Pancreas (tissue), 10 donors: ENCODE results near the gene SH3TC1. TPM values are rescaled to one million over a fixed set of nuclear protein-coding genes. Genes with fewer than 3 reads are reported as not detected.

Source experiments
- ATAC-seq, 4 donors: fragments of 200-7000 bp; cut with Tn5 transposase; one replicate each; pipeline versions ENCODE4 v1.8.0 to v1.9.1; 2020; ENCODE audit warnings: mild to moderate bottlenecking in 4 of 4, moderate library complexity in 4 of 4
- DNase-seq, 6 donors: peaks; one replicate each; pipeline ENCODE4 v3.0.0-alpha.2; 2020
- FAIRE-seq: peaks from 2 replicates; lab custom pipeline; 2012; peaks lifted over from hg19 to GRCh38; lab: Jason Lieb, UNC
- H3K27ac ChIP-seq, 4 donors: fragments of 200-600 bp; sonication (generic); 1 replicate in 3 of 4; 2 replicates in 1 of 4; pipeline versions ENCODE4 v1.5.0 to v1.8.0; 2020
- H3K27me3 ChIP-seq, 4 donors: fragments of 200-600 bp; one replicate each; pipeline ENCODE4 v1.8.0; 2021
- H3K36me3 ChIP-seq, 3 donors: fragments of 200-600 bp; sonication (generic) in 1 of 3; one replicate each; pipeline versions ENCODE4 v1.5.0 to v1.8.0; 2020 to 2021
- H3K4me1 ChIP-seq, 3 donors: fragments of 200-600 bp; one replicate each; pipeline ENCODE4 v1.8.0; 2021
- H3K4me3 ChIP-seq, 4 donors: fragments of 200-600 bp; sonication (generic) in 2 of 4; one replicate each; pipeline versions ENCODE4 v1.5.0 to v1.8.0; 2020 to 2021
- H3K9me3 ChIP-seq, 4 donors: fragments of 200-600 bp; one replicate each; pipeline ENCODE4 v1.8.0; 2021
- WGBS, 2 donors: extraction: QIAGEN DNeasy Blood & Tissue Kit; methylation state at CpG; one replicate each; pipeline ENCODE4 v1.1.7; 2013; 5-methylcytosine and 5-hydroxymethylcytosine counted together
- intact Hi-C, 3 donors: fragments of 100-400 bp; cut with DNase I; formaldehyde crosslinking; loops; one replicate each; pipeline versions ENCODE4 v1.11.1 to v1.14.2; 2022
- polyA plus RNA-seq, 2 donors: library from polyadenylated mRNA; stranded (reverse); fragments of 200-250 nt; gene quantifications; one replicate each; pipeline ENCODE4 v1.2.3, GENCODE V29; 2013
- total RNA-seq, 6 donors: library from RNA; stranded (reverse); fragmentation: NEBNext Ultra II Directional in 4 of 6; extraction: Animal tissue kit (Norgen Biotek cat#: 25700) in 4 of 6; gene quantifications; one replicate each; pipeline versions ENCODE4 v1.2.1 to v1.2.4, GENCODE V29; 2021 to 2023
- TF ChIP-seq, protein P1 (sequence below), 4 donors: fragments of 200-600 bp; sonication (generic) in 3 of 4; IDR thresholded peaks; one replicate each; pipeline versions ENCODE4 v1.5.0 to v1.8.0; 2021; ENCODE audit warnings: antibody characterized with exemption in 4 of 4
- donor health status: healthy with polysubstance abuse.
- donor health status: DM: no; HTN: no; CAD: no; lungs with moderate emphysema.
- donor health status: DM: no; HTN: no; CAD: no.
- donor health status: control.
- donor health status: control.
- donor health status: Bipolar disorder and iron deficiency.
- donor health status: DM: yes; HTN: yes; CAD: no.
- donor health status: DM: no; HTN: no; CAD: no.
- donor health status: DM: no; HTN: no; CAD: no.
- donor health status: DM: yes; HTN: yes; CAD: no.

The SH3TC1 gene
- total and polyA plus RNA-seq, 8 donors, result 12.5 to 28.0 (median 19.6) TPM

DNA sequence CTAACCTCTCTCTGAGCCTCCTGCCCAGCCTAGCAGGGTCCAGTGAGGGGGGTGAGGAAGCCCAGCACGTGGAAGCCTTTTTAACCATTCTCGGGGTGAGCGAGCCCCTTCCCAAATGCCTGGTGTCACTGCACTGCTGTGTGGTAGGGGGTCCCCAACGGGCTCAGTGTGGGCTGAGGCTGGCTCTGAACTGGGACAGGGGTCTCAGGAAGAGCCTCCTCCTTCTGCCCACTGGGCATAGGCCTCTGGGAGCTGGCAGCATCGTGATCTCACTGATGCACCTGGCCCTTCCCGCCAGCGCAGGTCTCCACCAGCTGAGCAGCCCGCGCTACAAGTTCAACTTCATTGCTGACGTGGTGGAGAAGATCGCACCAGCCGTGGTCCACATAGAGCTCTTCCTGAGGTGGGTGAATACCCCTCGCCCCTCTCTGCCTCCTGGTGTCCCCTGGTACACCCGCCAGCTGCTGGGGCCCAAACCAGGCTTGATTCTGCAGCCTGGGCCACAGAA is 83.1 kb downstream of the SH3TC1 start:
- Histone ChIP-seq H3K4me1 (no peaks in the 10 kb centered on the region), H3K4me3 (no peak overlapping the region), H3K9me3 (no peaks in the 10 kb centered on the region), H3K27ac (no peak overlapping the region), H3K27me3 (no peaks in the 10 kb centered on the region), H3K36me3 (no peaks in the 10 kb centered on the region)
- 78 to 84% methylated on average over 14 of the region's 14 CpGs for WGBS, 2 donors
- DNase-seq (peak in 2 of 6 donors; percentile 10 to 35), FAIRE-seq (no peak), ATAC-seq (no peak)
- TF ChIP-seq, protein P1, sequence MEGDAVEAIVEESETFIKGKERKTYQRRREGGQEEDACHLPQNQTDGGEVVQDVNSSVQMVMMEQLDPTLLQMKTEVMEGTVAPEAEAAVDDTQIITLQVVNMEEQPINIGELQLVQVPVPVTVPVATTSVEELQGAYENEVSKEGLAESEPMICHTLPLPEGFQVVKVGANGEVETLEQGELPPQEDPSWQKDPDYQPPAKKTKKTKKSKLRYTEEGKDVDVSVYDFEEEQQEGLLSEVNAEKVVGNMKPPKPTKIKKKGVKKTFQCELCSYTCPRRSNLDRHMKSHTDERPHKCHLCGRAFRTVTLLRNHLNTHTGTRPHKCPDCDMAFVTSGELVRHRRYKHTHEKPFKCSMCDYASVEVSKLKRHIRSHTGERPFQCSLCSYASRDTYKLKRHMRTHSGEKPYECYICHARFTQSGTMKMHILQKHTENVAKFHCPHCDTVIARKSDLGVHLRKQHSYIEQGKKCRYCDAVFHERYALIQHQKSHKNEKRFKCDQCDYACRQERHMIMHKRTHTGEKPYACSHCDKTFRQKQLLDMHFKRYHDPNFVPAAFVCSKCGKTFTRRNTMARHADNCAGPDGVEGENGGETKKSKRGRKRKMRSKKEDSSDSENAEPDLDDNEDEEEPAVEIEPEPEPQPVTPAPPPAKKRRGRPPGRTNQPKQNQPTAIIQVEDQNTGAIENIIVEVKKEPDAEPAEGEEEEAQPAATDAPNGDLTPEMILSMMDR (IDR thresholded peaks at IDR 0.05), result no peak
- intact Hi-C loops, result no loop called here

DNA sequence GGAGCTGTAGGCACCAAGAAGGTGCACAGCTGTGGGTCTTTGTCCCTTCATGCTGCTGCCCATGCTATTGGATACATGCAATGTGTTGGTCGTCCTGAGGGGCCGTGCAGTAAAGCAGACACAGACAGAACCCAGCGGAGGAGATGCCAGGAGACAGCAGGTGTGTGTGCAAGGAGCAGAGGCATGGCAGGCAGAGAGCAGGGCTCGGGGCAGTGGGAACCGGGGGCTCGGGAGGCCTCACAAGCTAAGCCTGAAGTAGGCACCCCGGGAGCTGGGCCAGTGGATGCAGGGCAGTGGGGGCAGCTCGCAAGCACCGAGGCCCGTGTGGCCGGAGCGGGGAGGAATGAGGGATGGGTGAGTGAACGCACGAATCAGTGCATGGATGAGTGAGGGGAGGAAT is 83.7 kb downstream of the SH3TC1 start:
- no peaks in the 10 kb centered on the region for H3K36me3 ChIP-seq
- no peak overlapping the region for H3K27ac ChIP-seq
- ATAC-seq (no peak), FAIRE-seq (no peak), DNase-seq (peak in 2 of 6 donors; percentile 18 to 65)
- 75 to 84% methylated on average over 14 of the region's 14 CpGs for WGBS, 2 donors
- H3K9me3 ChIP-seq, result no peaks in the 10 kb centered on the region
- H3K4me1 ChIP-seq, result no peaks in the 10 kb centered on the region
- H3K27me3 ChIP-seq, result no peaks in the 10 kb centered on the region
- TF ChIP-seq, protein P1 (IDR thresholded peaks at IDR 0.05), result no peak
- H3K4me3 ChIP-seq, result no peak overlapping the region
- intact Hi-C loops, result no loop called here

GRCh38 chr4:8283161-8283560 is 84.1 kb downstream of the SH3TC1 start:
- no peak for FAIRE-seq
- TF ChIP-seq, protein P1 (IDR thresholded peaks at IDR 0.05), result no peak
- DNase-seq, result peak in 2 of 6 donors; percentile 11 to 35
- no peaks in the 10 kb centered on the region for H3K9me3 ChIP-seq
- no peak for ATAC-seq
- WGBS, 2 donors, result 75 to 80% methylated on average over 10 of the region's 10 CpGs
- H3K27ac ChIP-seq, result no peak overlapping the region
- no peaks in the 10 kb centered on the region for H3K27me3 ChIP-seq
- no peak overlapping the region for H3K4me3 ChIP-seq
- H3K4me1 ChIP-seq, result no peaks in the 10 kb centered on the region
- intact Hi-C loops, result no loop called here
- H3K36me3 ChIP-seq, result no peaks in the 10 kb centered on the region

DNA sequence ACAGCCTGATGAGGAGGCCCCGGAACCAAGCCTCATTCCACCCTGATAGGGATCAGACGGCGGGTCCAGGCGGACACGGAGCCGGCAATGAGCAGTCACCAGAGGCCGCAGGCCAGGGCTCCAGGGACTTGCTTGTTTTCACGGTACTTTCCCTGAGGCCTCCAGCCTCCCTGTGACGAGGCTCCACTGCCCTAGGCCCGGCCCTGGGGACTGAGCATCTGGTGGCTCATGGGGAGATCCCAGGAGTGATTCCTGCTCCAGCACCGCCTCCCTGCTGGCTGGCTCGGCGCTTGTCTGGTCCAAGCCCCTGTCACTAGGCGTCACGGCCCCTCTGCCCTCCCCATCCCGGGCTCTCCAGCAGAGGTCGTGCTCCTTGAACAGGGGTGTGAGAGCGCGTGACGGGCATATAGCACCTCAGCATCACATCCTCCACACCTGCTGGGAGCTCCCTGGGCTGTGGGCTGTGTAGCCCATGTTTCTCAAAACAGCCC is 84.6 kb downstream of the SH3TC1 start:
- no peak overlapping the region for H3K4me3 ChIP-seq
- no peaks in the 10 kb centered on the region for H3K9me3 ChIP-seq
- peak in 2 of 6 donors; percentile 17 to 64 for DNase-seq
- no peaks in the 10 kb centered on the region for H3K4me1 ChIP-seq
- TF ChIP-seq, protein P1 (IDR thresholded peaks at IDR 0.05), result no peak
- intact Hi-C loops, result no loop called here
- H3K27me3 ChIP-seq, result no peaks in the 10 kb centered on the region
- H3K27ac ChIP-seq, result no peak overlapping the region
- 69 to 72% methylated on average over 19 to 20 of the region's 20 CpGs for WGBS, 2 donors
- ATAC-seq, result no peak
- FAIRE-seq, result no peak
- H3K36me3 ChIP-seq, result no peaks in the 10 kb centered on the region

GRCh38 chr4:8284391-8284790 is 85.3 kb downstream of the SH3TC1 start:
- intact Hi-C loops, result no loop called here
- Histone ChIP-seq H3K36me3 (no peaks in the 10 kb centered on the region), H3K4me1 (no peaks in the 10 kb centered on the region), H3K27me3 (no peaks in the 10 kb centered on the region), H3K9me3 (no peaks in the 10 kb centered on the region), H3K27ac (no peak overlapping the region), H3K4me3 (no peak overlapping the region)
- TF ChIP-seq, protein P1 (IDR thresholded peaks at IDR 0.05), result no peak
- no peak for FAIRE-seq
- ATAC-seq, result no peak
- WGBS, 2 donors, result 60 to 64% methylated on average over 11 of the region's 11 CpGs
- DNase-seq, result peak in 2 of 6 donors; percentile 11 to 46
